Upper lobe of left lung (tissue), 4 donors: ENCODE measurements around the gene PTBP3.

Source experiments
- EP300 ChIP-seq, 4 donors: sonication (generic); formaldehyde crosslinking; IDR thresholded peaks; one replicate each; pipeline ENCODE4 v1.5.1; 2017; ENCODE audit warnings: antibody characterized with exemption in 4 of 4, control low read depth in 2 of 4
- POLR2A ChIP-seq, 4 donors: fragments of 450-650 bp; IDR thresholded peaks; one replicate each; pipeline ENCODE4 v1.5.1; 2016 to 2017; ENCODE audit warnings: antibody characterized with exemption in 4 of 4, mild to moderate bottlenecking in 2 of 4
- POLR2AphosphoS5 ChIP-seq, 2 donors: sonication (generic); formaldehyde crosslinking; IDR thresholded peaks; one replicate each; pipeline ENCODE4 v1.5.1; 2017; ENCODE audit warnings: antibody characterized with exemption in 2 of 2
- TF ChIP-seq, protein P1 (sequence below), 6 experiments: fragments of 450-650 bp in 4 of 6; fragments of 200-600 bp in 2 of 6; sonication (generic) in 2 of 6; IDR thresholded peaks; one replicate each; pipeline ENCODE4 v1.5.1; 2016 to 2019; ENCODE audit warnings: antibody characterized with exemption in 6 of 6

DNA sequence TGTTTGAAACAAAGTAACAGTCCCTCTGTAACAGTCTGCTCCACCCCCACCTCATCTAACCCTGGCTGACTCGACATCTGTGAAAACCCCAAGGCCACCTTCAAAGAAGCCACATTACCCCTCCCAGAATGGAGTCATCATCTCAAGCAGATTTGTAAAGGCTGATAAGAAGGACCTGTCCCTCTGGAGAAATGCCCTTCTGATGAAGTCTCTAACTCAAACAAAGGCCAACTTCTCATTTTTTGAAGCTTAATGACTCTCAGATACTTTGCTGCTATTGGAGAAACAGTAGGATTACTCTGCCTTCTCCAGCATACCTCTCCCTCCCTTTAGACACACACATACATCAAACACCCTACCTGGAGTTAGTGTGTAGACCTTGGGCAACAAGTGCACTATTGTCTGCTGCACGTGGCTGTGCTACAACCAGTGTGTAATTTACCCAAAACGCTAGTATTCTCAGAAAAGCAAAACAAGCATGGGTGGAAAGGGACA lies 153.0 kb downstream of the PTBP3 start:
- TF ChIP-seq POLR2A (IDR thresholded peaks at IDR 0.05) = no peak
- TF ChIP-seq, protein P1, sequence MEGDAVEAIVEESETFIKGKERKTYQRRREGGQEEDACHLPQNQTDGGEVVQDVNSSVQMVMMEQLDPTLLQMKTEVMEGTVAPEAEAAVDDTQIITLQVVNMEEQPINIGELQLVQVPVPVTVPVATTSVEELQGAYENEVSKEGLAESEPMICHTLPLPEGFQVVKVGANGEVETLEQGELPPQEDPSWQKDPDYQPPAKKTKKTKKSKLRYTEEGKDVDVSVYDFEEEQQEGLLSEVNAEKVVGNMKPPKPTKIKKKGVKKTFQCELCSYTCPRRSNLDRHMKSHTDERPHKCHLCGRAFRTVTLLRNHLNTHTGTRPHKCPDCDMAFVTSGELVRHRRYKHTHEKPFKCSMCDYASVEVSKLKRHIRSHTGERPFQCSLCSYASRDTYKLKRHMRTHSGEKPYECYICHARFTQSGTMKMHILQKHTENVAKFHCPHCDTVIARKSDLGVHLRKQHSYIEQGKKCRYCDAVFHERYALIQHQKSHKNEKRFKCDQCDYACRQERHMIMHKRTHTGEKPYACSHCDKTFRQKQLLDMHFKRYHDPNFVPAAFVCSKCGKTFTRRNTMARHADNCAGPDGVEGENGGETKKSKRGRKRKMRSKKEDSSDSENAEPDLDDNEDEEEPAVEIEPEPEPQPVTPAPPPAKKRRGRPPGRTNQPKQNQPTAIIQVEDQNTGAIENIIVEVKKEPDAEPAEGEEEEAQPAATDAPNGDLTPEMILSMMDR (IDR thresholded peaks at IDR 0.05) = no peak
- no peak for TF ChIP-seq EP300 (IDR thresholded peaks at IDR 0.05)
- no peak for TF ChIP-seq POLR2AphosphoS5 (IDR thresholded peaks at IDR 0.05)
